Germinal center (tissue), 1 donor: ENCODE results near the gene PDE4B.
A peak's percentile ranks its signal among the peaks of the same experiment; 100 is the strongest.

ENCODE experiments used
- DNase-seq: peaks from one replicate; pipeline ENCODE4 v3.0.0; 2012; ENCODE audit warnings: mixed read lengths, low spot score

PDE4B gene

DNA sequence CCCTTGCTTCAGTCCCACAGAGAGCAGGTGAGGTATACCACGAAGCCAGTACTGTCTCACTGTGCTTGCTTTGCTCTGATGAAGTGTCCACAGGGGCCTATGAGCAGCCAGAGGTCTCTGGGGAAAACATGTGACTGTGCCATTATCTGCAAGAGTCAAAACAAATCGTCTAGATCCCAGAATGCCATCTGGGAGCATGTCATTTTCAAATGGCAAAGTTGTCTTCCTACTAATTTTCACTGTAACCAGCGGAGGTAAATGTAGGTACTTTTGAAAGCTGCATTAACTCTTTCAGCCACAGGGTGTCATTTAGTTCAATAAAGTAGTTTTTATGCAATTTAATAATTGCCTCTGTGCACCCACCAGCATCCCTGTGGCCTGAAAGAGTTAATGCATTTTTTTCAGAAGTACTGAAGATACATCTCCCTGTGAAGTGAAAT lies 567.6 kb downstream of the PDE4B start:
- no peak for DNase-seq

DNA sequence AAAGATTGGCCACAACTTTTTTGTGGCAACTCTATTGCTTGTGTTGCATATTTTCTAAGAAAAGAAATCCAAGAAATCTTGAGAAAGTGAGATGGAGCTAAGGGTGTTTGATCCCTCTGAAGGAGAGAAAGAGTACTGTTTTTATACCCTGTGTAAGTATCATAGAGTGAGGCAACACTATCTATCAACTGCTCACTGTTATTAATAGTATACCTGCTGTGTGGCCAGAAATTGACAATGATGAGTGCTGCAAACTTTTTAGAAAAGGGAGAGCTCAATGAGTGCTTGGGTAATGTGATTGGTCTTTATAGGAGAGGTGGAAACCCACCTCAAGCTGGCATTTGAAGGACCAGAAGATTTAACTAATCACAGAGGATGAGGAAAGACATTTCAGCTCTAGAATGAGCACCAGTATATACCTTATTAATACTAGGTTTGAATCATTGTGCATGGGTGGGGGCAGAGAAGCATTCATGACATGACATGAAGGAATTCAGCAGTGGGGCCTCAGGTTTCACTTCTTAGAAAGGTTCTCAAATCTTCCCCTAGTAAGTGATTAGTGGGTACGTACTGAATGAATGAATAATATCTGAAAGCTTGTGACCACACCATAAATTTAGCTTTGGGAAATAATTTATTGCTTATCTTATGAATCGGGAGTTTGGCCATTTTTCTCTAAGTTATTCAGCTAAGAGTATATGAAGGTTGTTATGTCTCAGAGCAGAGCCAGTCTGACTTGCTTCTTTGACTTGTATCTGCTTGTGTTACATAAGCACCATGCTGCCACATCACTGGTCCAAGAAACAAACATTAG lies 572.1 kb downstream of the PDE4B start:
- DNase-seq, result no peak

DNA sequence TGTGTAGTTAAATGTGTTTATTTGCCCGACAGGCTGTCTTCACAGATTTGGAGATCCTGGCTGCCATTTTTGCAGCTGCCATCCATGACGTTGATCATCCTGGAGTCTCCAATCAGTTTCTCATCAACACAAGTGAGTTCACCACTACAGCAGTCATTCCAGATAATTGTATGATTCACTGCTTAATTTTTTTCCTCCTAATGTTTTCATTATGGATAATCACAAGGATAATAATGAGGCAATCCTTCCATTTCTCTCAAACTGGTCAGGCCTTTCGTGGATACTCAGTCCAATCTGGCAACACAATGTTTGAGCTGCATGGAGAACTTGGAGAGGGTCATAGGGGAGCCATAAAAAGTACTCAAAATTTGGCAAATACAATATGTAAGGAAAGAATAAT lies 572.9 kb downstream of the PDE4B start:
- no peak for DNase-seq

DNA sequence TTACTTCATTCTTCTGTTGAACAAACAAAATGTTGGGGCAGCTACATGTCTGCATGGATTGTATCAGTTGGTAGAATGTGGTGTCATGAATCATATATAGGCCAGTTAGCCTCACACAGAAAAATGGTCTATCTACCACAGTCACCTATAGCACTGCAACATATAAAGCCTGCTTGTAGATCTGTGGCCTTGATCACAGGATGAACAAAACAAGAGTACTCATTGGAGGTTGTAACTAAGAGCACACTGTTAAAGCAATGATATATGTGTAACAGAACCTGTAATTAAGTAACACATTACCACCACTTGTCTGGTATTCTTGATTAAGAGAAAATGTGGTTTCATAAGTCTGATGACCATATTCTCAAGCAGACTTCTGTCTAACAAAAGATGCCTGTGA lies 573.9 kb downstream of the PDE4B start:
- no peak for DNase-seq

DNA sequence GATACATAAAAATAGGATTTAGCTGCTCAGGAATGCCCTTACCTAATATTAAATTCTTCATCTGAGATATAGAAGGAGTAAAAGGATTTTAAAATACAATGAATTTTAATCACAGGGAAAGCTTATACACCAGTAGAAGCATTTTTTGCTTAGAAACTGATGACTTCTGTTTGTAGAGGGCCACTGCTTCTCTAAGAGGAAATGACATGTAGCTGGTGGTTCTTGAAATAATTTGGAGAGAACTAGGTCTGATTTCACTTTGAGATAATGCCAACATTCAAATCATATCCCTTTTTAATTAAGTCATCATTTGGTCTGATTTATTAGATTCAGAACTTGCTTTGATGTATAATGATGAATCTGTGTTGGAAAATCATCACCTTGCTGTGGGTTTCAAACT lies 574.7 kb downstream of the PDE4B start:
- no peak for DNase-seq

DNA sequence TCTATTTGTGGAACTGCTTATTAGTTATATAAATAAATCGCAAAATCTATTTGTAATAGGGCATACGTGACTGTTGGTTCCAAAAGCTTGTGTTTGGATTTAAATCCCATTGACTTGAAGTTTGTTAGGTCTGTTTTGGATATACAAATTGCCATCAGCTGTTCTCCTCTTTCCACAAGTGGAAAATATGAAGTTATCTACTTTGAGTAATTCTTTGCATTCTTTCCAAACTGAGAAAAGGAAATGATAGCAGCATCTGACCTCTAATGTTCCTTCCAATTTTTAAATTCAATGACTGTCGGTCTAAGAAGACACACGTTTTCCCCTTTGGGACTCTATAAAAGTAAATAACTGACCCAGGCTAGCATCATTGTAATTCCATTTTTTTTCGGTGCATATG lies 575.6 kb downstream of the PDE4B start:
- DNase-seq, result no peak

DNA sequence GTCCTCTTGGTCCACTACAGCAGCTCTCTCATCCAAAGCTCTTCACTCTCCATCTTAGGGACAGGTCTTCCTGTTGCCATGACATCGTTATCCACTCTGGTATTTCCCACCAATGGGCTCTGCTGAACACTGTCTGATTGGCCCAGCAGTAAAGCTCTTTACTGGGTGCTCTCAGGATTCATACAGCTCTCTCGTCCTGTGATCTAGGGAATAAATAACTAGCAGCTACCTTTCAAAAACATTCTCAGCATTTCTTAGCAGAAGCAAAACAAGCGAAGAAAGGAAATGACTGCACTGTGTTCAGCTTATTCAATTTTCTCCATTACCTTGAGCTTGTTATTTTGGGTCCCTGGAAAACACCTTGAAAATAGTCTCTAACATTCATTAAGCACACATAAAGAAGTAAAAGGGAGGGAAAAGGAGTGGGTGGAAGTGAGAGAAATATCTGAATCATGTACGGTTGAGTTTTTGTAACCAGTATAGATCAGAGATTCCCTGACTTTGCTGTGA lies 577.8 kb downstream of the PDE4B start:
- DNase-seq, result no peak

DNA sequence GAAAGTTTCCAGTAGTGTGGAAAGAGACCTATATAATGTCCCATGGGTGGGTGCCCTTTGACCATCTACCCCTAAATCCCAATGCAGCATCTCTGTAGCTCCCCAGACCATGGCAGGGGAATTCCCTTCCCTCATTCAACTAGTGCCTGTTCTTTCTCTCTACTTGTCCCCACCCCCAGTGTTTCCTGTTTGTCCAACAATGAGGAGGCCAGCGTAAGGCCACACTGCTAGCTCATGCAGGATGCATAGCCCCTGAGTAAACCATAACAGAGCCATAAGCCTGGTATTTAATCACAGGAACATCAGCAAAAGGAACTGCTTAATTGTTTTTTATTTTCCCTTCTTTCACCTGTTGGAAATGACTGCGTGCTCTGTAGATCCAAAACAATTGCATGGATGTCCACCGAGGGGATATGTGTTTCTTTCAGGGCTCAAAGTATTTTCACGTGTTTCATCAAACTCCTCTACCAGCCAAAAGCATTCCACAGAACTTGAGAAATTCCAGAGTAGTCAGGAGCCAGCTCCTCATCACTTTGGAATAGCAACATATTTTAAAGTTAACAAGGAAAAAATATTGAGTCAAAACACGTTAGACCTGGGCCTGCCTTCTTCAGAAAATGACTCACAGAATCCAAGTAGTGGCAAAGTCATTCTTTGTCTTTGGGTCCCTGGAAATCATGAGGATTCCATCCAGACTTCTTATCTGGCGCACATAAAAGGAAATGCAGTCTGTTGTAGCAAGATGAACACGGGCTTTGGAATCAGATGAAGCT lies 578.7 kb downstream of the PDE4B start:
- DNase-seq, result no peak

DNA sequence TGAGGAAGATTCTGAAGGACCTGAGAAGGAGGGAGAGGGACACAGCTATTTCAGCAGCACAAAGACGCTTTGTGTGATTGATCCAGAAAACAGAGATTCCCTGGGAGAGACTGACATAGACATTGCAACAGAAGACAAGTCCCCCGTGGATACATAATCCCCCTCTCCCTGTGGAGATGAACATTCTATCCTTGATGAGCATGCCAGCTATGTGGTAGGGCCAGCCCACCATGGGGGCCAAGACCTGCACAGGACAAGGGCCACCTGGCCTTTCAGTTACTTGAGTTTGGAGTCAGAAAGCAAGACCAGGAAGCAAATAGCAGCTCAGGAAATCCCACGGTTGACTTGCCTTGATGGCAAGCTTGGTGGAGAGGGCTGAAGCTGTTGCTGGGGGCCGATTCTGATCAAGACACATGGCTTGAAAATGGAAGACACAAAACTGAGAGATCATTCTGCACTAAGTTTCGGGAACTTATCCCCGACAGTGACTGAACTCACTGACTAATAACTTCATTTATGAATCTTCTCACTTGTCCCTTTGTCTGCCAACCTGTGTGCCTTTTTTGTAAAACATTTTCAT lies 579.9 kb downstream of the PDE4B start:
- DNase-seq, result no peak

DNA sequence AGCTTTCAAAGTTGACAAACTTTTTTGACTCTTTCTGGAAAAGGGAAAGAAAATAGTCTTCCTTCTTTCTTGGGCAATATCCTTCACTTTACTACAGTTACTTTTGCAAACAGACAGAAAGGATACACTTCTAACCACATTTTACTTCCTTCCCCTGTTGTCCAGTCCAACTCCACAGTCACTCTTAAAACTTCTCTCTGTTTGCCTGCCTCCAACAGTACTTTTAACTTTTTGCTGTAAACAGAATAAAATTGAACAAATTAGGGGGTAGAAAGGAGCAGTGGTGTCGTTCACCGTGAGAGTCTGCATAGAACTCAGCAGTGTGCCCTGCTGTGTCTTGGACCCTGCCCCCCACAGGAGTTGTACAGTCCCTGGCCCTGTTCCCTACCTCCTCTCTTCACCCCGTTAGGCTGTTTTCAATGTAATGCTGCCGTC lies 580.5 kb downstream of the PDE4B start:
- DNase-seq, result no peak

DNA sequence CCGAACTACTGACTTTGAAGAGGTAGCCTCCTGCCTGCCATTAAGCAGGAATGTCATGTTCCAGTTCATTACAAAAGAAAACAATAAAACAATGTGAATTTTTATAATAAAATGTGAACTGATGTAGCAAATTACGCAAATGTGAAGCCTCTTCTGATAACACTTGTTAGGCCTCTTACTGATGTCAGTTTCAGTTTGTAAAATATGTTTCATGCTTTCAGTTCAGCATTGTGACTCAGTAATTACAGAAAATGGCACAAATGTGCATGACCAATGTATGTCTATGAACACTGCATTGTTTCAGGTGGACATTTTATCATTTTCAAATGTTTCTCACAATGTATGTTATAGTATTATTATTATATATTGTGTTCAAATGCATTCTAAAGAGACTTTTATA lies 581.5 kb downstream of the PDE4B start:
- no peak for DNase-seq

DNA sequence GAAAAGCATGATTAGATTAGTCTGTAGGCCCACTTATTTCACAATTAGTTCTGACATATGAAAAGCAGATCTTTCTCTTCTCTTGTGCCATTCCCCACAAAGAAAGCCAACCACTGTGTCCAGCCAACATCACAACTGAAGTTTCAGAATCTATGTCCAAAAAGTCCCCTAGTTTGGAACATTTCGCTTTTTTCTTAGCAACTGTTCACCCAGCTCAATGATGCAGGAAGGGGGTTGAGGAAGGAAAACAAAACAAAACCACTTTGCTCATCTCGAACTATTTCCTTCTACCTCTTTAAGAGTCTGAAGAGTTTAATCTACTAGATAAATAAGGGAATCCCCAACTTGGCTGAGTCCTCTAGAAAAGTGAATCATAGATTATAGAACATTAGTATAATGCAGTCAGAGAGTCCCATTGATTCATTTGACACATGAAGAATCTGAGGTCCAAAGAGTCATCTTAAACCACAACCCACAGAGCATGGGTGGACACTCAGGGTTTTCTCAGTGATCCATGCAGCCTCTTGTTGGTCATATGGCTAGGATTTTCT lies 581.9 kb downstream of the PDE4B start:
- DNase-seq, result peak; percentile 40

DNA sequence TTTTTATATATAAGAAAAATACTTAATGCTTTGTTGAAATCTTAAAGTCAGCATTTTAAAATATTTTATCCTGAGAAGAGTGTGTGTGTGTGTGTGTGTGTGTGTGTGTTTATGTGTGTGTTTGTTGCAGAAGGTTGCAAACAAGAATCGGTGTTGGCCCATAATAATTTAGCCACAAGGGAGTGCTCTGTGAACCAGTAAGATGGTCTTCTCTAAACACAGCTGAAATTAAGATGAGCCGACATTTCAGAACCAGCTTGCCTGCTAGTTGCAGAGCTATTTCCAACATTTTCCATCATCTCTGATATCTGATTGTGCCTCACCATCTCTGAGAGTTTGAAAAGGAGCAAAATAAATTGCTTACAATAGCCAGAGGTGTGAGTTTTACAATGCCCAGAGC lies 582.4 kb downstream of the PDE4B start:
- DNase-seq, result no peak

DNA sequence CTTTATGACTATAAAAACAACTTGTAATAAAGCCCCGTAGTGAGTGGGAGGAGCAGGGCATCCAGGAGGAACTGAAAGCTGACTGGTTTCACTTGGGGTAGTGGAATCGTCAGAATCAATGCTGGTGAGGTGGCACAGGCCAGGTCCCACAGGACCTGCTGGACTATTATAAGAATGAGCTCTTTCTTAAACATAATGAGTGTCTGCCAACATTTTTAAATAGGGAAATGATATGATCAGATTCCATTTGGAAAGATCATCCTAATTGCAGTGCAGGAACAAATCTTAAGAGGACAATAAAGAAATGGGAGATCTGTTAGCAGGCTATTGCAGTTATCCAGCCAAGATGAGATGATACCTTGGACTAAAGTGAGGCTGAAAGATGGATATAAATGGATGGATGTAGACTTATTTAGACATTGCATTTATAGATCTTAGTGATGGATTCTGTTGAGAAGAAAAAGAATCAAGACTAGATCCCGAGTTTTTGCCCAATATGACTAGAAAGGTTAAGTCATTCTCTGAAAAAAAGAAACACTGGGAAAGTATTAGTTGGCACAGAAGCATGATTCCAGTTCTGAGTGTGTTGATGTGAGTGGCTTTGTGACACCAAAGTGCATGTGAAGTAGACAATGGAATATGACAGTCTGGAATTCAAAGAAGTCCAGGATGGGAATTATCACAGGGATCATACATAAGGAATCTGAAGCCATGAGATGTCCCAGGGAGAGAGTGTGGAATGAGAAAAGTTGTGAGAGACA lies 587.9 kb downstream of the PDE4B start:
- DNase-seq, result peak; percentile 74

DNA sequence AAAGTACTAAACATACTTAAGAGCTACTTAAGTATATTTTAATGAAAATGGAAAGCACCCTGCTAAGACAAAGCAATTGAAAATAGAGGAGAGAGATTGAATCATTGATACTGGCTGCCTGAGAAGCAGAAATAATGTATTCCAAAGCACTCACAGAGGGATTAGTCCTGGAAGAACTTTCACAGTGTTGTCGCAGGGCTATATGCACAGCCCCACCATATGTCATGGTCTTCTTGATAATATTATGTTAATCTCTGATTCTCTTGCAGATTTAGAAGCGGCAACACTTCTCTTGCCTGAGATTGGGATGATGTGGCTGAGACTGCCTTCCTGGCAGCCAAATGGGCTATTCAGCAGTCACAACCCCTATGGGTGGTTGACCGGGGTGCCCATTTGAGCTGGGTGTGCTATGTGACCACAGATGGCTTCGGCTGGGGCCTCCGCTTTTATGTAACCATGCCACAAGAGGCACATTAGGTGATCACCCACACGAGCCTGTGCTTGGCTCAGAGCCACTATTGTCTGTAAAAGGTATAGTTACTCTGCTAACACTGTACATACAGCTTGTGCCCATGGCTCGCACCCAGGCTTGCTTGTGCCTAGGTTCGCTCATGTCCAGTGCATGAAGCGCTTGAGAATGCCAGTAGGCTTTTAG lies 589.1 kb downstream of the PDE4B start:
- DNase-seq, result no peak

DNA sequence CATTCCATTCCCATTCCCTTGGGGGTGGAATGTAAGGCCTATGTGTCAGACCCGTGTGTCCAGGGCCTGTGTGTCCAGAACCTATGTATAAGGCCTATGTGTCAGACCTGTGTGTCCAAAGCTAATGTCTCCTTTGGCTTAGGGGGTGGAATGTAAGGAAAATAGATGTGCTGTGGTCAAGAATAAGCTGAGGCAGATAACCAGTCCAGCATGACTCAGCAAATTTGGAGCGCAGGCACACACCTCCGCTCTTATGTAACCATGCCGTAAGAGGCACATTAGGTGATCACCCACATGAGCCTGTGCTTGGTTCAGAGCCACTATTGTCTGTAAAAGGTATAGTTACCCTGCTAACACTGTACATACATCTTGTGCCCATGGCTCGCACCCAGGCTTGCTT lies 590.5 kb downstream of the PDE4B start:
- DNase-seq, result no peak

DNA sequence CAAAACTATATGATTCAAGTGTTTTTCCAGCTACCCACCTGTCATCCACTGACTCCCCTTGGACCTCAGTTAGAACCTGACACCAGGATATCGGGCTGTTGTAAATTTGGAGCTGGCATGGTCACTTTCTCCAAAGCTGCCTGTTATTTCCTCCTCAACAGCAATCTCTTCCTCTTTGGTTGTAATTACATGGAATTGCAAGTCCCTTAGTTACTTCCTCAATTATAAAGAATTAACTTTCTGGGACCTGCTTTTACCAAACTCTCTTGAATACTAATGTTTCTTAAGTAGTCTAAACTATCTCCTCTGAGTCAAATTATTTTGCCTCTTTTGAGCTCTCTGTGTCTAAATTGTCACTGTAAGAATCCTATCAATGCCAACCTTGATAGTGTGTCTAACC lies 590.9 kb downstream of the PDE4B start:
- no peak for DNase-seq

DNA sequence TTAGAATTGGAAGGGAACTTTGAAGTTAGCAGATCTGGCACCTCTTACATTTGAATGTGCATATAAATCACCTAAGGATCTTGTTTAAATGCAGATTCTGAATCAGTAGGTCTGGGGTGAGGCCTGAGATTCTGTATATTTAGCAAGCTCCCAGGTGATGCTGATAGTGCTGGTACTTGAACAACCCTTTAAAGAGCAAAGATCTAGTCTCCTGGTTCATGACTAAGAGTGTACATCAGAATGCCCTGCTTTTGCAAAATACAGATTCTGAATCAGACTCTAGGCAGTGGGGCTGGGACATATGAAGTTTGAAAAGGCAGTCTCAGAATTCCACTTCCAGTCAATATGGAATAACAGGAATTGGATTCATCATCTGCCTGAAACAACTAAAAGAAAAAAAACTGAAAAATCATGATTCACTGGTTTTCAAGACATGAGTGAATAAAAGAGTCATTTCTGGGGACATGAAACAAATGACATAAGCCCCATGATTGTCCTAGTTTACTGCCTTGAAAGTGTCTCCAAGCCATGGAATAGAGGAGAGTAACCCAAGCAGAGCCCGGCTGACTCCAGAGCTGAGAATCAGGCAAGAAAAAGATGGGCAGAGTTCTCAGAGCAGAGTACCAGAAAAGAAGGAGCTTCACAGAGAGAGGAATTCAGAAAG lies 591.7 kb downstream of the PDE4B start:
- no peak for DNase-seq

DNA sequence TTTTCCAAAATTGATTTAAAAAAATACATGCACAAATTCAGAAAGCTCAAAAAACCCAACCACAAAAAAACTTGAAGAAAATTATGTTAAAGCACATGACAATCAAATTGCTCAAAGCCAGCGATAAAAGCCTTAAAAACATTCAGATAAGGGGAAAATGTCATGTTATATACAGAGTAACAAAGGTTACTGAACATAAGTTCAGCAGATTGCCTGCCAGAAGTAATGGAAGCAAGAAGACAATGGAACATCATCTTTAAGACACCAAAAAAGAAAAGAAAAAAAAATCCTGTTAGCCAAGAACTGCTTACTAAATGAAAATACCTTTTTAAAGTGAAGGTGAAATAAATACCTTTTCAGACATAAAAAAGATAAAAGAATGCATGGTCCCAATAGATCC lies 594.0 kb downstream of the PDE4B start:
- DNase-seq, result no peak

DNA sequence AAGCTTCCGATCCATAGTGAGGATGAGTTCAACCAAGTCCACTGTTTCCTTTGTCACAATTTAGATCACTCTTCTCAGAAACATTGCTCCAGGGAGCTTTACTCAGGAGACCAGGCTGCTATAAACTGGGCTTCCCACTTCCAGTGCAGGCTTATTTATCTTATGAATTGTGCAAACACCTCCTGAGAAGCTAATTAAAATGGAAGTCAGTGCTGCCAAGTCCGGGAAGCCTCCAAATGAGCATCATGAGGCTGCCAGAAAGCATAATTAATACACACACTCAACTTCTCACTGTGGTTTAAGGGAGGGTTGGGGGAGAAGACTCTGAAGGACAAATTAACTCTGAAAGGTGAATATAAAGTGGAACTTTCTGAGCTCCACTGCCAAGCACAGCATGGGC lies 596.2 kb downstream of the PDE4B start:
- DNase-seq, result no peak
